AG04450 (cell line): ENCODE measurements around the gene UNC13A. TPM values are rescaled to one million over a fixed set of nuclear protein-coding genes. Genes with fewer than 3 reads are reported as not detected.

Experiments
- CTCF ChIA-PET: fragments of 300-600, 350-600 bp; formaldehyde crosslinking; extraction: SDS; loops from one replicate; lab custom pipeline; 2022; ENCODE audit warnings: antibody characterized with exemption, inconsistent platforms; lab: Charles Lee
- POLR2A ChIA-PET: fragments of 350-600 bp; formaldehyde crosslinking; extraction: SDS; loops from one replicate; lab custom pipeline; 2021; ENCODE audit warnings: antibody characterized with exemption, inconsistent platforms; lab: Yijun Ruan, JAX
- DNase-seq: peaks from one replicate; pipeline ENCODE4 v3.0.0-alpha.2; 2011; ENCODE audit warnings: low read depth, low spot score
- H3K27ac ChIP-seq: one replicate; pipeline ENCODE4 v1.5.1; 2012; ENCODE audit warnings: low read depth, low read length, control low read depth
- H3K27me3 ChIP-seq: one replicate; pipeline ENCODE4 v1.6.0; 2012; ENCODE audit warnings: low read length; ENCODE audit not compliant: control insufficient read depth, insufficient read depth
- H3K4me3 ChIP-seq: 2 replicates; pipeline ENCODE4 v1.5.1; 2011; ENCODE audit warnings: mild to moderate bottlenecking, low read depth, low read length, control low read depth
- H3K9me3 ChIP-seq: 2 replicates; pipeline ENCODE4 v1.5.1; 2012; ENCODE audit warnings: low read length; ENCODE audit not compliant: control insufficient read depth, insufficient read depth
- polyA plus RNA-seq: library from polyadenylated mRNA; depleted of rRNA; stranded (reverse); fragments of >200 nt; gene quantifications from 2 replicates; pipeline ENCODE4 v1.2.3, GENCODE V29; 2011
- TF ChIP-seq, protein P1 (sequence below): IDR thresholded peaks from 2 replicates; pipeline ENCODE4 v1.5.1; 2011; ENCODE audit warnings: low read depth, low read length, control low read depth, inconsistent platforms

The UNC13A gene
- polyA plus RNA-seq, 1 experiment: 0.04 TPM

GRCh38 chr19:17626456-17627015 lies 61.6 kb downstream of the UNC13A start:
- DNase-seq: no peak
- H3K4me3 ChIP-seq: no peak overlapping the region
- H3K9me3 ChIP-seq: peaks cover 3% of the 10 kb centered on the region
- peaks cover 5% of the 10 kb centered on the region for H3K27me3 ChIP-seq
- TF ChIP-seq, protein P1, sequence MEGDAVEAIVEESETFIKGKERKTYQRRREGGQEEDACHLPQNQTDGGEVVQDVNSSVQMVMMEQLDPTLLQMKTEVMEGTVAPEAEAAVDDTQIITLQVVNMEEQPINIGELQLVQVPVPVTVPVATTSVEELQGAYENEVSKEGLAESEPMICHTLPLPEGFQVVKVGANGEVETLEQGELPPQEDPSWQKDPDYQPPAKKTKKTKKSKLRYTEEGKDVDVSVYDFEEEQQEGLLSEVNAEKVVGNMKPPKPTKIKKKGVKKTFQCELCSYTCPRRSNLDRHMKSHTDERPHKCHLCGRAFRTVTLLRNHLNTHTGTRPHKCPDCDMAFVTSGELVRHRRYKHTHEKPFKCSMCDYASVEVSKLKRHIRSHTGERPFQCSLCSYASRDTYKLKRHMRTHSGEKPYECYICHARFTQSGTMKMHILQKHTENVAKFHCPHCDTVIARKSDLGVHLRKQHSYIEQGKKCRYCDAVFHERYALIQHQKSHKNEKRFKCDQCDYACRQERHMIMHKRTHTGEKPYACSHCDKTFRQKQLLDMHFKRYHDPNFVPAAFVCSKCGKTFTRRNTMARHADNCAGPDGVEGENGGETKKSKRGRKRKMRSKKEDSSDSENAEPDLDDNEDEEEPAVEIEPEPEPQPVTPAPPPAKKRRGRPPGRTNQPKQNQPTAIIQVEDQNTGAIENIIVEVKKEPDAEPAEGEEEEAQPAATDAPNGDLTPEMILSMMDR: no peak
- CTCF ChIA-PET: no interaction called here
- H3K27ac ChIP-seq: no peak overlapping the region
- POLR2A ChIA-PET: interaction anchor here (0.6 kb wide), 1 partner anchor 268 kb away, joined by 6 read pairs; no protein-coding TSS in a partner anchor

- peaks cover 6% of the 10 kb centered on the region for H3K27me3 ChIP-seq
- no peak for DNase-seq
- H3K9me3 ChIP-seq: peaks cover 6% of the 10 kb centered on the region
- H3K4me3 ChIP-seq: no peak overlapping the region
- TF ChIP-seq, protein P1: no peak
- H3K27ac ChIP-seq: no peak overlapping the region
- ChIA-PET POLR2A (no interaction called here), CTCF (no interaction called here)
Observed at GRCh38 chr19:17625980-17626379, 62.2 kb downstream of the UNC13A start.

DNA sequence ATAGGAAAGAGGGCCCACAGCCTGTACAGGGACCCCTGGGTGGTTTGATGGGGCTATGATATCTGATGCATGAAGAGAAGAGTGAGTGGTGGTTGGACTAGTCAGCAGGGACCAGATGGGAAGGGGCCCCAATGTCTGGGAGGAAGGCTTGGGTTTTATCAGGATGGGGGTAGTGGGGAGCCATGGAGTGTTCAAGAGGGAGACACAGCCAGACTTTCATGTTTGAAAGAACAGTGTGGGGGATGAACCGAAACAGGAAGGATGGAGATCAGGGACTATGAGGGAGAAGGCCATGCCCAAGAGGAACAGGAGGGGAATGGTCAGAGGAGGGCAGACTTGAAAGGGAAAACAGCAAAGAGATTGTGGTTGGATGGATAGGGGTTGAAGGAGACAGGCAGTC lies 63.1 kb downstream of the UNC13A start:
- H3K27me3 ChIP-seq: peaks cover 6% of the 10 kb centered on the region
- H3K27ac ChIP-seq: no peak overlapping the region
- H3K4me3 ChIP-seq: no peak overlapping the region
- peaks cover 6% of the 10 kb centered on the region for H3K9me3 ChIP-seq
- no peak for DNase-seq
- CTCF ChIA-PET: no interaction called here
- TF ChIP-seq, protein P1: no peak
- POLR2A ChIA-PET: no interaction called here

DNA sequence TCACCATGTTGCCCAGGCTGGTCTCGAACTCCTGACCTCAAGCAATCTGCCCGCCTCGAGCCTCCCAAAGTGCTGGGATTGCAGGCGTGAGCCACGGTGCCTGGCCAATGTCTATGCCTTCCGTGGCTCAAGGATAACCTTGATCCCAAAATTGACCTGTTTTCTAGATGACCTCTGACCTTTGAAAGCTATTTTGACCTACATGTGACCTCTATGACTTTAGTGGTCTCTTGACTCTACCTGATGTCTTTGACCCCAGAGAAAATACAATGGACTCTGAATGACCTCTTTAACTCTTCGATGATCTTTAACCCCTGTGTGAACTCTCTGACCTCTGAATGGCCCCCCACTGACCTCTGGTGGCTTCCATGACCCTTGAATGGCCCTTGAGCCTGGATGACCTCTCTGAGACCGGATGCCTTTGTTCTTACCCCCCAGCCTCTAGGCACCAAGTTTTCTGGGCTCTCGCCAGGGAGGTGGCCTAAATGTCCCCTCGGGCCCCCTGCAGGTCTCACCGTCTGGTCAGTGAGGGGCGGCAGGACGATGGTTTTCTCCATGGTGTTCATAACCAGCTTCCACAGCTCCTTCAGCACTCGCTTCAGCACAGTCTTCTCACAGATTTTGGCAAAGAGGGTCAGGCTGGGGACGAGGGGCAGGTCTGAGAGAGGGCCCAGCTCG lies 63.7 kb downstream of the UNC13A start:
- TF ChIP-seq, protein P1: no peak
- DNase-seq: no peak
- POLR2A ChIA-PET: no interaction called here
- Histone ChIP-seq H3K9me3 (peaks cover 6% of the 10 kb centered on the region), H3K4me3 (no peak overlapping the region), H3K27me3 (peaks cover 6% of the 10 kb centered on the region), H3K27ac (no peak overlapping the region)
- CTCF ChIA-PET: no interaction called here

DNA sequence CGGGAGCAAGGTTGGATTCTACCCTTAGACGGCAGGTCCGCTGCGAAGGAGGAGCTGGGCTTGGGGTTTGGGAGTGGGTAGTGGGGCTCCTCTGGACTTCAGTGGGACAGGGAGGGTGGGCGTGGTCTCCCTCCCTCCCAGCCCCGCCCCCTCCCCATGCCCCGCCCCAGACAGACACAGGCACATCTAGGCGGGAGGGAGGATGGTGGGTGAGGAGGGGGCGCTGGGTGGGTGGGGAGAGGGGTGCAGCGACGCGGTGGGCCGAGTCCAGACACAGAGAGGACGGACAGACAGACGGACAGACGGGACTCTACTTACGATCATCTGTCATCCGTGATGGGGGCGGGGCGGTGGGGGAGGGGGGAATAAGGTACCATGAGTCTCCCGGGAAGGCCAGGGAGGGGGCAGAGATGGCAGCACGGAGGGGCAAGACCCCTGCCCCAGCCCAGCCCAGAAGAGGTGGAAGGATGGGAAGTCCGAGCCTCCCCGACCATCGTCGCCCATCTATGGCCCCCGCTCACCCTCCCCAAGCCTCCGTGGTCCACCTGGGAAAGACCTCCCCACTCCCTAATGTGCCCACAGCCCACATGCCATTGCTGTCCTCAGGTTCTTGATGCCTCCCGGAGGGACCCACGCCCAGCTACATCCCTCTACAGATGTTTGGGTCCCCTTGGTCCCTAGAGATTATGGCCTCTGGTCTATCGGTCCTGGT lies 64.8 kb downstream of the UNC13A start:
- ChIA-PET CTCF (no interaction called here), POLR2A (no interaction called here)

More for the DNA sequence above, 64.8 kb downstream of the UNC13A start:
- Histone ChIP-seq H3K4me3 (no peak overlapping the region), H3K27me3 (peaks cover 2% of the 10 kb centered on the region), H3K9me3 (peaks cover 6% of the 10 kb centered on the region), H3K27ac (no peak overlapping the region)
- no peak for DNase-seq
- TF ChIP-seq, protein P1: no peak
